Activated CD4-positive, alpha-beta T cell treated with anti-CD3 and anti-CD28 coated beads, Interleukin-2, amount 10 ng/mL, durations not matched to agents 7 days and 5 days (primary cell): ENCODE measurements around the gene CHRM4. TPM values are rescaled to one million over a fixed set of nuclear protein-coding genes. Genes with fewer than 3 reads are reported as not detected.

ENCODE experiments used
- CTCF ChIA-PET: fragments of 350-600 bp; sonication (Branson Sonifier 250); formaldehyde crosslinking; loops from one replicate; lab custom pipeline; 2021; ENCODE audit warnings: antibody characterized with exemption; lab: Charles Lee
- POLR2A ChIA-PET: fragments of 350-600 bp; sonication (Branson Sonifier 250); formaldehyde crosslinking; loops from one replicate; lab custom pipeline; 2021; ENCODE audit warnings: antibody characterized with exemption; lab: Charles Lee
- DNase-seq: peaks from one replicate; pipeline ENCODE4 v3.0.0-alpha.2; 2020
- H3K27ac Mint-ChIP-seq: one replicate; pipeline ENCODE4 v1.8.0; 2021; ENCODE audit warnings: mild to moderate bottlenecking, moderate library complexity, mixed read lengths
- H3K27me3 Mint-ChIP-seq: one replicate; pipeline ENCODE4 v1.8.0; 2021; ENCODE audit warnings: mixed read lengths
- H3K36me3 Mint-ChIP-seq: one replicate; pipeline ENCODE4 v1.8.0; 2021; ENCODE audit warnings: low read depth, mixed read lengths
- H3K4me1 Mint-ChIP-seq: one replicate; pipeline ENCODE4 v1.8.0; 2021; ENCODE audit warnings: mixed read lengths
- H3K4me3 Mint-ChIP-seq: one replicate; pipeline ENCODE4 v1.8.0; 2021; ENCODE audit warnings: mild to moderate bottlenecking, moderate library complexity, mixed read lengths
- H3K9me3 Mint-ChIP-seq: one replicate; pipeline ENCODE4 v1.8.0; 2021; ENCODE audit warnings: mixed read lengths
- microRNA-seq: library from miRNA; unstranded; fragments of <30 nt; microRNA quantifications from one replicate; pipeline ENCODE4 v1.2.0, GENCODE V29; 2021; ENCODE audit warnings: borderline microRNAs expressed, borderline replicate concordance
- total RNA-seq, 2 experiments: library from RNA; stranded (reverse); gene quantifications; one replicate each; pipeline ENCODE4 v1.2.3, GENCODE V29; 2021

The CHRM4 gene
- total RNA-seq, 2 experiments from 2014 or later = 0.12 to 0.31 TPM

- H3K4me3 Mint-ChIP-seq = no peak overlapping the region
- no peaks in the 10 kb centered on the region for H3K9me3 Mint-ChIP-seq
- DNase-seq = no peak
- peaks cover 67% of the 10 kb centered on the region for H3K4me1 Mint-ChIP-seq
- no peak overlapping the region for H3K27ac Mint-ChIP-seq
- CTCF ChIA-PET = interaction anchor here (4.6 kb wide), 1 partner anchor 15 kb away, joined by 29 read pairs; no protein-coding TSS in a partner anchor
- peaks cover 14% of the 10 kb centered on the region for H3K27me3 Mint-ChIP-seq
- POLR2A ChIA-PET = no interaction called here
- H3K36me3 Mint-ChIP-seq = no peaks in the 10 kb centered on the region
Observed at GRCh38 chr11:46337626-46338345, 53.8 kb downstream of the CHRM4 start.

- ChIA-PET POLR2A (no interaction called here), CTCF (interaction anchor here (1.4 to 4.6 kb wide), 2 partner anchors 16 to 28 kb away, joined by 3 to 29 read pairs; no protein-coding TSS in a partner anchor)
- H3K27me3 Mint-ChIP-seq = peaks cover 21% of the 10 kb centered on the region
- H3K36me3 Mint-ChIP-seq = peaks cover 3% of the 10 kb centered on the region
- peak; percentile 42 for DNase-seq
- H3K4me1 Mint-ChIP-seq = peaks cover 64% of the 10 kb centered on the region
- no peaks in the 10 kb centered on the region for H3K9me3 Mint-ChIP-seq
- H3K27ac Mint-ChIP-seq = peak overlapping the region; percentile 57
- no peak overlapping the region for H3K4me3 Mint-ChIP-seq
Observed at GRCh38 chr11:46336563-46337180, 54.9 kb downstream of the CHRM4 start.

DNA sequence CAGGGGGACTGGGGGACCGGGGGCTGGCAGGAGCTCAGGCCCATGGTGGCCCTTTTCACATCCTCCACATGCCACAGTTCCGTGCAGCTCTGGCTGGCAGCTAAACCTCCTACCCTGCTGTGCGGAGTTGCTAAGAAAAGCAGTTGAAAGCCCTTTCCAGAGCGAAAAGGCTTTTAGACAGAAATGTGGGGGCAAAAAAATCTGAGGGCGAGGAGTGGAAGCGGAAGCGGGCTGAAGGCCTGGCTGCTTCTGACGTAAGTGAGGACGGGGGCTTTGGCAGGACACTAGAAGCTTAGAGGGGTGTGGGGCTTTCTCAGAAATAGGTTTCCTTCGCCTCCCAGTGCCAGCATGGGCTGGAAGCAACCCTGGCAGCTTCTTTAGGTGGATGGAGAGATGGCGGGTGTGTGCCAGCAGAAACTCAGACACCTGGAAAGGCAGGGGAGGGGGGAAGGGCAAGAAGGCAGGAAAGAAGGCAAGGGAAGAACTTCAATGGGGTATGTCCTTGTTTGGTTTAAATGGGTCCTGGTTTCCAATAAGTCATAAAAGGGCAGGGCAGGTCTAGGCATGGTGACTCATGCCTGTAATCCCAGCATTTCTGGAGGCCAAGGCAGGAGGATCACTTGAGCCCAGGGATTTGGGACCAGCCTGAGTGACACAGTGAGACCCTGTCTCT is 55.5 kb downstream of the CHRM4 start:
- H3K27ac Mint-ChIP-seq = peak overlapping the region; percentile 69
- no peak for DNase-seq
- H3K36me3 Mint-ChIP-seq = peaks cover 5% of the 10 kb centered on the region
- CTCF ChIA-PET = interaction anchor here (1.2 to 2.6 kb wide), 3 partner anchors 10 to 193 kb away, joined by 3 to 12 read pairs (median 3); partner anchors contain the start of gene DGKZ
- peak overlapping the region; percentile 16 for H3K4me3 Mint-ChIP-seq
- no peaks in the 10 kb centered on the region for H3K9me3 Mint-ChIP-seq
- H3K27me3 Mint-ChIP-seq = peaks cover 23% of the 10 kb centered on the region
- POLR2A ChIA-PET = no interaction called here
- H3K4me1 Mint-ChIP-seq = peaks cover 64% of the 10 kb centered on the region

- no peak for DNase-seq
- CTCF ChIA-PET = interaction anchor here (0.6 to 2.6 kb wide), 5 partner anchors 8 to 194 kb away, joined by 3 to 12 read pairs (median 3); partner anchors contain the start of gene DGKZ
- Mint-ChIP-seq H3K36me3 (peaks cover 5% of the 10 kb centered on the region), H3K4me1 (peaks cover 70% of the 10 kb centered on the region), H3K4me3 (no peak overlapping the region), H3K27ac (peak overlapping the region; percentile 31), H3K9me3 (no peaks in the 10 kb centered on the region), H3K27me3 (peaks cover 26% of the 10 kb centered on the region)
- POLR2A ChIA-PET = no interaction called here
Observed at GRCh38 chr11:46335271-46335670, 56.3 kb downstream of the CHRM4 start.

- Mint-ChIP-seq H3K4me1 (peaks cover 79% of the 10 kb centered on the region), H3K4me3 (peak overlapping the region; percentile 62)
- POLR2A ChIA-PET = no interaction called here
Observed at GRCh38 chr11:46334211-46334610, 57.4 kb downstream of the CHRM4 start.

More at GRCh38 chr11:46334211-46334610, 57.4 kb downstream of the CHRM4 start:
- peaks cover 31% of the 10 kb centered on the region for H3K27me3 Mint-ChIP-seq
- CTCF ChIA-PET = interaction anchor here (0.6 to 2.6 kb wide), 5 partner anchors 10 to 1261 kb away, joined by 3 to 12 read pairs (median 3); partner anchors contain the start of gene DGKZ
- peak overlapping the region; percentile 39 for H3K27ac Mint-ChIP-seq
- DNase-seq = no peak
- no peaks in the 10 kb centered on the region for H3K9me3 Mint-ChIP-seq
- H3K36me3 Mint-ChIP-seq = peaks cover 5% of the 10 kb centered on the region

Small RNAs within 50 kb of the gene (microRNA-seq; reads per million reads assigned to microRNA genes)
- gene MIR4688 = 1.9 reads per million

Other genes with a start within 250 kb of the CHRM4 start
- gene CREB3L1, start 114.1 kb downstream of the CHRM4 start, total RNA-seq = not detected
- 100 to 1,000 TPM; 178 to 187 TPM for gene DGKZ, start 44.3 kb downstream of the CHRM4 start, total RNA-seq
- 10 to 100 TPM in 1 of 2 experiments, 1 to 10 TPM in 1; 8.2 to 10.5 TPM for gene MDK, start 10.1 kb downstream of the CHRM4 start, total RNA-seq
- 10 to 100 TPM; 38.4 to 40.0 TPM for gene AMBRA1, start 202.2 kb upstream of the CHRM4 start, total RNA-seq
- gene HARBI1, start 225.5 kb upstream of the CHRM4 start, total RNA-seq = 1 to 10 TPM; 6.3 to 6.6 TPM
- 10 to 100 TPM; 56.8 to 62.1 TPM for gene ATG13, start 225.8 kb upstream of the CHRM4 start, total RNA-seq